GM19238 (cell line): ENCODE measurements around the gene CHST5.

Experiments
- DNase-seq: peaks from one replicate; pipeline ENCODE4 v3.0.0; 2011; ENCODE audit warnings: low spot score; ENCODE audit not compliant: insufficient read length

CHST5 gene

DNA sequence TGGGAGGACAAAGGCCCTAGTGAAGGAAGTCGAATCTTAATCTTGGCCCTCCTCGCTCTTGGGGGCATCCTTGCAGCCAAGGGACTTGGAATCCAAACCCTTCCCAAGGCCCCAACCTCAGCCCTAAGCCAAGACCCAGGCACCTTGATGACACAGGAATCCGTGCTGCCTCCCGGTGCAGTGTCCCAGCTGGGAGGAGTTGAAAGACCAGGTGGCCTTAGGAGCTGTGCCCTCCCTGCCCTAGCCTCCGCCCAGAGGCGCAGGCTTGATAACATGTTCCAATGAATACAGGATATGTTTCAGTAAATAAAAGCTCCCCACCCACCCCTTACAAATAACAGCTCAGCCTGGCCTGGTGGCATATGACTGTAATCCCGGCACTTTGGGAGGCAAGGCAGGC is at the start of gene CHST5:
Gene CHST5 (minus strand): TSS at position 208 of the 400 bp plus-strand sequence. CDS start 5,724 bp downstream, outside the sequence.
- no peak for DNase-seq

DNA sequence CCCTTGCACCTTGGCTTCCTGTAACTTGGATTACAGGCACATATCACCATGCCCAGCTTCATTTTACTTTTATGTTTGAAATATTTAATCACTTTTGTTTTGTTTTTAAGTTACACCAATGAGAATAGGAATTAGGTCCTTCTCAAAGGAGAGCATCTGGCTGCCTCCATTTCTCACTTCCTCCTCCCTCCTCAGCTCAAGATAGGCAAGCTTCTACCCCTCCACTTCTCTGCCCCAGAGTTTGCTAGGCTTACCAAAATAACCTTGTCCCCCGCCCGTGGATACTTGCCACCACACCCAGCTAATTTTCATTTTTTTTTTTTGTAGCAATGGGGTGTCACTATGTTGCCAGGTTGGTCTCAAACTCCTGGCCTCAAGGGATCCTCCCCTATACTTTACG is 48.2 kb upstream of the CHST5 start:
- DNase-seq, result no peak

DNA sequence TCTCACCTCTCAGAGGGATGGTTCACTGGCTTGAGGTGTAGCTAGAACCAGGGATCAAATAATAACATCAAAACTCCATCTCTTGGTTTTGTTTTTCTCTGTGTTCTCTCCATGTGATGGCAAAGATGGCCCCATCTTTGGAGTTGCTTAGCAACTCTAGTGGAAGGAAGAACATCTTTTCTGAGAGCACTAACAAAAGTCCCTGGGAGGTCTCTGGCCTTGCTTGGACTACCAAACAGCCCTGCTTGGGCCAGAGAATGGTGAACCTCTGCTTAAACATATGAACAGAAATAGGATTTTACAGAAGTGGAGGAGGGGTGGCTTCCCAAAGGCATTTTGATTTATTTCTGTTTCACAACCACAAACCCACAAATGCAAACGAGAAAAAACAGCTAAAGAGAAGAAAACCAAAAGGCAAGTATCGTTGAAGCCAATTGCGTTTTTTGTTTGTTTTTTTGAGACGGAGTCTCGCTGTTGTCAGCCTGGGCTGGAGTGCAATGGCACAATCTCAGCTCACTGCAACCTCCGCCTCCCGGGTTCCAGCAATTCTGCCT is 43.5 kb upstream of the CHST5 start:
- DNase-seq, result no peak

DNA sequence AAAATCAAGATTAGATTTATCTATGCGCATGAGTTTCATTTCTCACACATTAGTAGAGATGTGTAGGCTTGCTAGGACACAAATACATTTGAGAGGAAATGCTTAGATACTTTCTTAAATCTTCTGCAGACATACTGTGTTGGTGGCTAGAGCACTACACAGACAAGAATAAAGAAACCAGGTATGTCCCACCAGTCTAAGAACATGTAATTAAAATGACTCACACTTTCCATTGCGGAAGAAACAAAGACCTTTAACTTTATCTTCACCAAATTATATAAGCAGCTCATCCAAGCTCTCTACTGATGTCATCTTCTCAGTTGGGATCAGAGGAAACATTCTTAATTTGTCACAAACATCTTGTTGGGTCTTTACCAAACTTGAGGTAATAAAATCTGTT is 42.8 kb upstream of the CHST5 start:
- no peak for DNase-seq

DNA sequence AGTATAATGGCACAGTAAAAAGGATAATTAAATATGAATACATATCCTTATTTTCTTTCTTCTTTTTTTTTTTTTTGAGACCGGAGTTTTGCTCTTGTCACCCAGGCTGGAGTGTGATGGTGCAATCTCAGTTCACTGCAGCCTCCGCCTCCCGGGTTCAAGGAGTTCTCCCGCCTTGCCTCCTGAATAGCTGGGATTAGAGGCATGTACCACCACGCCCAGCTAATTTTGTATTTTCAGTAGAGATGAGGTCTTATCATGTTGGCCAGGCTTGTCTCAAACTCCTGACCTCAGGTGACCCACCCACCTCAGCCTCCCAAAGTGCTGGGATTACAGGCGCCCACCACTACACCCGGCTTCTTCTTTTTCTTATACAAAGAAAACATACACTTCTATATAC is 42.3 kb upstream of the CHST5 start:
- no peak for DNase-seq

DNA sequence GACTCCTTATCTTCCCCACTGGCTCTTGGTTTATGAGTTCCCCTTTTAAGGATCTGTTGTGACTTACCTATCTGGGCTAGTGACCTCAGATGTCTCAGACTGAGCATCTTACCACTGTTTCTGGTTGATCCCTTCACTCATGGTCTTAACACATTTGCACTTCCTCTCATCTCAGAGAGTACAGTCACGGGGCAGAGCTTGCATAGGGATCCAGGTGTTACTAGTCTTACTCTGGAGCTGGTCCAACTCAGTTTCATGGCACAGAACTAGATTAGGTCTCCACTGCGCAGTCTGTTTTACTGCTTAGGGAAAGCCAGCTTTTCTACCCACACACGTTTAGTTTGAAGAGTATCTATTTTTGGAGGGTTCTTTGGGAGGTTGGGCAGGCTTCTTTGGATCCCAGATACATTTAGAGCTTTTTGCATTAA is 40.5 kb upstream of the CHST5 start:
- no peak for DNase-seq

DNA sequence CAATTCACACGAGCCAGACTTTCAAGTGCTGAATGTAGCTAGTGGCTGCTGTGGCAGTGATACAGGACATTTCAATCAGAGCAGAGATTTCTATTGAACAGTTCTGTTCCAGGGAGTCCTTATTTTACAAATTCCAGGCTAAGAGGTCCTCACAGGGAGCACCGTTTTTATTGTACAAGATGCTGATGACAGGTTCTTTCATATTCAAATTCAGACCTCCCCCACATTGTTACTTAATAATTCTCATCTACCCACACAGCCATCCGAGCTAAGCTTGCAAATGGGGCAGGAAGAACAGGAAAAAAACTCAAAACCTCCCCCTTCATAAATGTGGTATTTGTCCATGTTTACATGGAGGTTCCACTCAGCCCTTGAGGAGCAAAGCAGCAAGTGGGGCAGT is 40.0 kb upstream of the CHST5 start:
- DNase-seq, result no peak

DNA sequence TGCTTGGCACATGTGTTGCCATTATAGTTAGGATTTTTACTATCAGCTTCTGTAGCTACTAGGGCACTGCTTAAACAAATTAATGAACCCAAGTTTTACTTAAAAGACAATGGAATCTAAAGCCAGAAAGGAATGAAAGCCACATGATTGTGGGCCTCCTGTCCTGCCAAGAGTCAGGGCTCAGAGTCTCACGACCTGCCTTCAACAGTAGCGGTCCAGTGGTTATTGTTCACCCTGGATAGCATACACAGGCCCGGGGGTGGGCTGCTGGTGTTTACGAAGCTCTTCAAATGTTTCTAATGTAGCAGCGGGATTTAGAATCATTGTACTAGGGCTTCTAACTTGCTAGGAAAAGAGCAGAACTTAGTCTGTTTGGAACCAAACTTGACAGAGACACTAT is 38.0 kb upstream of the CHST5 start:
- no peak for DNase-seq

DNA sequence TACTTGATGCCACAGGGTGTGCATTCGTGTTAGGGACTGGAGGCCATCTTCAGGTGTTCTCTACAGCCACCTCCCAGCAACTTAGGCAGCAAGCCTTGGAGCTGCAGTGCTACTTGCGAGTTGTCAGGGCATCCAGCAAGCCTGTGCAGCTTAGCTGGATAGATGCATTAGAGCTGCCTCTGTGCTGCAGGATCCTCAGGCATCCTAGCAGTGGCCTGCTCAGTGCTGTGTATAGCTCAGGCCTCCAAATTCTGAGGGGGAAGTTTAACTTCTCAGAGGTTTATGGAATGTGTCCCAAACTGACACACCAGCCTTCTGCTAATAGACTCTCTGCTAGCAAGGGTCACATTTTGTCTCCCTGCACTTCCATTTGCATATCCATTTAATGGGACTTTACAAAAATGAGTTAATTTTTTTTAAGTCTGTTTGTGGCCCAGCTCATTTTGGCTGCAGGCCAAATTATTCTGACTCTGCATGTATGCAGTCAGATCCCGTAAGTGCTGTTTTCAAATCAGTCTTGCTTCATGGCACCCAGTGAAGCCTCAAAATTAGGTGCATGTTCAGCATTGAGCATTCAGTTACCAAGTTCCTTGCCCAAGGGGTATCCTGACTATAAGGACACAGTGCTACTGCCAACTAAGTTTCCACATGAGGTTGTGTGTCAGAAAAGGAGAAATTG is 37.1 kb upstream of the CHST5 start:
- DNase-seq, result no peak

DNA sequence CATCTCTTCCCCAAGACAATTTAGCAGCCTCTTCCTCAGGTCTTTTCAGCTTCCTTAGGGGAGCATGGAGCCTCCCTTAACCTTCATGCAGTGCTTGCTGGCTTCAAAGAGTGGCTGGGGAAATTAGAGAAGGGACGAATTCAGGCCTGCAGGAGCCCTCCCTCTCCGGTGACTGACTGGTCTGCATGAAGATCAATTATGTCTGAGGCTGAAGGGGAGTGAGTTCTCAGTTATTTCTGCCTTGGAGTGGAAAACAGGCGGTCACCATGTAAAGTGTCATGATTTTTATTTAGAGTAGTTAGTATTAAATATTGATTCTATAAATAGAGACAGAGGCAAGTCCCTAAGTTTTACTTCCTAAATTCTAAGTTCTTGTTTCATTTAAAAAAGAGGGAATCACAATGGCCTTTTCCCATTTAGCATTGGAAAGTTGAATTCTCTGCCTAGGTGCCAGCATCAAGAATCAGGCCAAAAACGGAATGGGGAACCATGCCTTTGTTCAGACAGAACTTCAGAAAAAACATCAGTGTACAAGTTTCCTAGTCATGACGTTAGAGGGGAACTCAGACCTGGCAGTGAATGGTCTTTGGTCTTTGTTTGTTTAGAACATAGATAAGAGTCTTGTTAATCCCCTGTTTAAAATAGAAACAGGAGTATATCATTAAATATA is 34.6 kb upstream of the CHST5 start:
- DNase-seq, result no peak

DNA sequence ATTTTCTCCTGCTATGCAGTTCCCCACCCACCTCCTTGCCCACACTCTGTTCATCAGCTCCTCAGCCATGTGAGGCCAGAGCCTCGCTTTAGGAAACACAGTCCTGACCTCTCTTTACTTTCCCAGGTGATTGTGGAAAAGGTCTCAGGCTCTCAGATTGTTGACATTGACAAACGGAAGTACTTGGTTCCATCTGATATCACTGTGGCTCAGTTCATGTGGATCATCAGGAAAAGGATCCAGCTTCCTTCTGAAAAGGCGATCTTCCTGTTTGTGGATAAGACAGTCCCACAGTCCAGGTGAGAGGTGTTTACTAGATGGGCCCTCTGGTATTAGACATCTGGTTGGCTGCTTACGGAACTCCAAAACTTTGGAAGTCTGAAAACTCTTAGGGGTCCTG is 32.0 kb upstream of the CHST5 start:
- no peak for DNase-seq

DNA sequence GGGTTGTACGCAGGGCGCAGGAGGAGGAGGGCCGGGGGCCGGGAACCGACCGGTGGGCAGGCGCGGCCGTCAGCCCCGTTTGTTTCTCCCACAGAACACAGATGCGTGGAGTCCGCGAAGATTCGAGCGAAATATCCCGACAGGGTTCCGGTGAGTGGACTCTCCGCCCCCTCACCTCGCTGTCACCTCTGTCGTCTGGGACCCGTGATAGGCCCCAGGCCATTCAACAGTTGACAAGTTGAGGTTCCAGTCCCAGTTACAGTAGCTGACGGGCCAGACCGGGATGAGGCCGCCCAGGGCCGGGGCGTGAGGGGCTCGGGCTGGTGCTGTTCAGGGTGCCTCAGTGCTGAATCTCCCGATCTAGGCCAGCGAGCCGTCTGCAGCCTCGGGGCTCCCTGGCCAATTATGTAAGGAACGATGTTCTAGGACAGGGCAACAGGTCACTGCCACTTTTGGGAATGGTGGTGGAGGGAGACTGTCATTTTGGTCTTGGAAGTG is 30.9 kb upstream of the CHST5 start:
- no peak for DNase-seq

DNA sequence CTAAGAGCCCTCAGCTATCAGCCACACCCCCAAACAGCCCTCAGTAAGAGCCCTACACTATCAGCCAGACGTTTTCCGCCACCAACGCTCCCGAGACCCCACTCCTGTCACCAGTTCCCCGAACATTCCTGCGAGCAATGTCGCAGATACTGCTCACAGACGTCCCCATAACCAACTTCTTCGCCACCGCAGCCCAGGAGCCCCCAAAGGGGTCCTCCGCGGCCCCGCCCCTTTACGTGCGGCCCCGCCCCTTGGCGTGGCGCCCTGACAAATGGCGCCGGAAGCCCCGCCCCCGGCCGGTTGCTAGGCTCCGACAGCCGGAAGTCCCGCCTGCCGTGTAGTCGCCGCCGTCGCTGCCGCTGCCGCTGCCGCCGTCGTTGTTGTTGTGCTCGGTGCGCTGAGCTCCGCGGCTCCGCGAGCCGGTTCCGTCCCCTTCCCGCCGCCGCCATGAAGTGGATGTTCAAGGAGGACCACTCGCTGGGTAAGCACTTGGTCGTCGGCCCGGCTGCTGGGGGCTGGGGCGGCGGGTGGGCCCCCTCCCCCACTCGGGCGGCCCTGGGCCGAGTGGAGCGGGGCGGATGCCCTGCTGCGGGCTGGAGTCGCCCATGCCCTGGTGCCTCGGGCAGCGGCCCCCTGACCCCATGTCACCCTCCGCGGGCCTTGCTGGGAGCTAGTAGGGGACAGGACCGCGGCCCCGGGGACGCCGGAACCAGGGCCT is 30.3 kb upstream of the CHST5 start, which contains the start of gene GABARAPL2:
Gene GABARAPL2 (plus strand): TSS at position 340 of the 718 bp plus-strand sequence. CDS start 108 bp downstream, at position 448.
- peak; percentile 78 for DNase-seq

DNA sequence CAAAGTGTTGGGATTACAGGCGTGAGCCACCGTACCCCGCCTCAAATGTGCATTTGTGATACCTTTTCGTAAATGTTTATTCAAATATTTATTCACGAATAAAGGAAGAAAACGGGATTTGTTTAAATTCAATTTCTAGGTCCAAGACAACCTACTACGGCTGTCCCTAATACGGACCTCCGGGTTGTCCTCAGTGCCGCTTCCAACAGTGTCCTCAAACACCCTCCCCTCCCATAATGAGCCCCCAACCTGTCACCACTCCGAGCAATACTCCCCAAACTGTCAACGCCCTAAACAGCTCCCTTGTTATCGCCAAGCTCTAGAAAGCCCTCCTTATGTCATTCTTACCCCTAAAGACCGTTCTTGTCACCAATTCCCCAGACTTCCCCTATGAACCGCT is 29.7 kb upstream of the CHST5 start:
- DNase-seq, result no peak

DNA sequence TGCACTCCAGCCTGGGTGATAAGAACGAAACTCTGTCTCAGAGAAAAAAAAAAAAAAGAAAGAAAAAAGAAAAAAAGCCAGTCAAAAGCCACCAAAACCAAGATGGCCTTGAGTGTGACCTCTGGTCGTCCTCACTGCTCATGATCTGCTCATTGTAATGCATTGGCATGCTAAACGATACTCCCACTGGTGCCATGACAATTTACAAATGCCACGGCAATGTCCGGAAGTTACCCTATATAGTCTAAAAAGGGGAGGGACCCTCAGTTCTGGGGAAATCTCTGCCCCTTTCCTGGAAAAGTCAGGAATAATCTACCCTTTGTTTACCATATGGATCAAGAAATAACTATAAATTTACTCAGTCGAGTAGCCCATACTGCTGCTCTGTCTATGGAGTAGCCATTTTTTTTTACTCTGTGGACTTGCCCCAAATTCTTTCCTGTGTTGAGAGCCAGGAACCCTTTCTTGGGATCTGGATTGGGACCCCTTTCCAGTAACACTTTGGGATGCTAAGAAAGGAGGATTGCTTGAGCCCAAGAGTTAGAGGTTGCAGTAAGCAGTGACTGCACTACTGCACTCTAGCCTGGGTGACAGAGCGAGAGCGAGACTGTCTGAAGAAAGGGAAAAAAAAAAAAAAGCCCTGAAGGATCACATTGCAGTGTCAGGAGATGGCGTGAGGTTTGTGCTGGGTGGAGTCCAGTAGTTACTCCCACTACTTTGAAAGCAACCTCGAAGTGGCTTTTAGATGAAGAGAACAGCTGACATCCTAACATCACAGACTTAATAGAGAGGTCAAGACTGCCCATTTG is 23.9 kb upstream of the CHST5 start:
- DNase-seq, result no peak

DNA sequence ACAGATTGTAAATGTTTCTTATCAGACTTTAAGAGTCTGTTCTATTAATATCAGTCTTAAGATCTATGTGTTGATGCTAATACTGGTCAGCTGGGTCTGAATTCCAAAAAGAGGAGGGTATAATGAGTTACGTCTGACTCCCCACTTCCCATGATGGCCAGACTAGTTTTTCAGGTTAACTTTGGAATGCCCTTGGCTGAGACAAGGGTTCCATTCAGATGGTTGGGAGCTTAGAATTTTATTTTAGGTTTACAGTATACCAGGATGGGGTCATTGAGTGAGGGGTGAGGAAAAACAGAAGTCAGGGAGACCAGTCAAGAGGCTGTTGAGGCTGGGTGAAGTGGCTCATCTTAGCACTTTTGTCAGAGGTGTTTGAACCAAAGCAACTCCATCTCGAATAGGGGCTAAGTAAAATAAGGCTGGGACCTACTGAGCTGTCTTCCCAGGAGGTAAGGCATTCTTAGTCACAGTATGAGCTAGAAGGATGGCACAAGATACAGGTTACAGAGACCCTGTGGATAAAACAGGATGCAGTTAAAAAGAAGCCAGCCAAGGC is 23.0 kb upstream of the CHST5 start:
- DNase-seq, result no peak

DNA sequence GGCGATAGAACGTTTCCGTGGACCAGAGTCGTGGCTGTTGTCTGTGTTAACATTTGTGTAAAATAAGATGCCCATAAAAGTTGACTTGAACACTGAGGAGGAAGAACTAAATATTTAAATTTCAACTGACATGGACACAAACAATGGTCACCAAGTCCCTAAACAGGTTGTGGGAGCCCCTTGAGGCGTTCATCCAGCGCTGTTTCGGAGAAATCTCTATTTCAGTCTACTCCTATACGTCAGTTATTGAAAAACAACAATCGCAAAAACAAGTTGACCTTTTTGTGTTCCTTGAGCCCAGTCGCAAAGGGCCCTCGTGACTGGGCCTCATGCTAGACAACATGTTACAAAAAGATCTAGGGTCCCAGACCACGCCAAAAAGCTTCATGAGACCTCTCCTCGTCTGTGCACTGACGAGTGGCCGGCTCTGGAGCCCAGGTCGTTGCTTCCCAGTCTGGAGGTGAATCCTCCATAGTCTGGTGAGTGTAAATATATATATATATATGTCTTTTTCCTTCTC is 20.6 kb upstream of the CHST5 start:
- DNase-seq, result no peak

DNA sequence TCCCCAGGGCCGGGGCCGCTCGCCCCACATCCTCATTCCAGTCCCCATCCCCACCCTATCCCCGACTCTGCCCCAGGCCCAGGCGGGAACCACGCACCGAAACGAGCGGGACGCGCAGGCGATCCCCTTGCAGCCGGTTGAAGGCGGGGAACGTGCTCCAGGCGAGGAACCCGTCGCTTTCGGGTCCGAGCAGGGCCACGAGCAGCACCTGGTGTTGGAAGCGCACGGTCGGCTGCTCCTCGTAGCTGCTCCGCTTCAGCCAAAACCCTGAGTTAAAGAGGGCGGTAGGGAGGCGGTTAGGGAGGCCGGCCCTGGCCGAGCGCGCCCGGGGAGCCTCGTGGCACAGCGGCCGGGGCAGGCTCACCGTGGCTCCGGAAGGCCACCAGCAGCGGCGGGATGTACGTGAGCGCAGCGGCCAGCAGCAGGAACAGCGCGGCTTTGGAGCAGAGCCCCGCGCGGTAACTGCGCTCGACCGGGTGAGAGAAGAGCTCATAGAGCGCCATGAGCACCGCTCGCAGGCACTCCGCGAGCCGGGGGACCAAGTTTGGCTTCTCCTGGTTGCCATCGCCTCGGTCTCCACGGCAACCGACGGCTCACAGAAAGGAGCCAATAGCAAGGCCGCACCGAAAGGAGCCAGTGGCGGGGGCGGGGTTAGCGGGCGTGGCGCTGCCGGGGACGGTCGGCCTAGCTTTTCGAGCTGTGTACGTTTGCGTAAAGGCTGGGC is 20.0 kb upstream of the CHST5 start, which contains the start of gene TMEM231:
Gene TMEM231 (minus strand): TSS at position 546 of the 724 bp plus-strand sequence. CDS start 43 bp downstream, at position 503.
- peak; percentile 96 for DNase-seq

DNA sequence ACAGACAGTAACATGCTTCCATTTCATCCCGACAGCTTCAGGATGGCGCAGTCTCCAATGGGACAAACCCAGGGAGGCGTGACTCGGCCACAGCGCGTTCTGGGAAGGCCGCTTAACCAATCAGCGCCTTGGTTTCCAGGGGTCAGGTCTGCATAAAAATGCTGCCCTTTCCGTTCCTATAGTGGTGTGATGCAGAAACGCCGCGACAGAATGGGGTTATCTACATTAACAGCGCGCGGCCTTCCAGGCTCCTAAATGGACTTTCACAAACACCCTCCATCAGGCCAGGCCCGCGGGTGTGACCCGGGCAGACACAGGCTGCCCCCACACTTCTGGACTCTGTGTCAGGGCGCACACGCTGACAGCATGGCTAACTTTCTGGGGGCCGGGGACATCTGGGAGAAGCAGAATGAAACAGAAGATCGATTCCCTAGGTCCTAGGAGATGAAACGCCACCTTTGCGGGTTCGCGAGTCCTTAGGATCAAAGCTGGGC is 19.4 kb upstream of the CHST5 start:
- DNase-seq, result peak; percentile 33
